ENCODE measurements around the gene EPM2AIP1. TPM values are rescaled to one million over a fixed set of nuclear protein-coding genes. Genes with fewer than 3 reads are reported as not detected.

EPM2AIP1 gene
- polyA plus RNA-seq, 2 of the 4 experiments (the other 2 are of a cell fraction): 10.3 to 15.7 TPM

GRCh38 chr3:37029111-37029510, 36.2 kb upstream of the EPM2AIP1 start:
- Histone ChIP-seq H3K9me3 (peaks cover 11% of the 10 kb centered on the region), H3K4me1 (peaks cover 5% of the 10 kb centered on the region; the same call in 1 of the 3 replicates), H3K4me3 (no peak overlapping the region), H3K27ac (no peak overlapping the region), H3K4me2 (no peak overlapping the region)
- 88% methylated on average over 1 of the region's 1 CpG for WGBS (ENCODE audit: missing lambda C conversion rate)
- DNase-seq (ENCODE audit: low read depth in 1 of 2, low spot score in 1 of 2): no peak
- ChIA-PET CTCF (interaction anchor here (0.6 to 1.4 kb wide), 6 partner anchors 16 to 975 kb away, joined by 3 to 4 read pairs (median 3); no protein-coding TSS in a partner anchor), POLR2A (no interaction called here)
- no peak for TF ChIP-seq JUN (IDR thresholded peaks at IDR 0.05)
- no peak for TF ChIP-seq PBX3 (IDR thresholded peaks at IDR 0.05)
- TF ChIP-seq RCOR1 (IDR thresholded peaks at IDR 0.05; ENCODE audit: low read depth, low read length): no peak
- no peak for TF ChIP-seq RARB (CRISPR knock-in tag; IDR thresholded peaks at IDR 0.05)
- TF ChIP-seq FOSB (CRISPR knock-in tag; IDR thresholded peaks at IDR 0.05): no peak
- no peak for TF ChIP-seq ZNF302 (CRISPR knock-in tag; IDR thresholded peaks at IDR 0.05)
- no peak for TF ChIP-seq SMC3 (IDR thresholded peaks at IDR 0.05)
- FAIRE-seq: no peak
- no peak for ATAC-seq

GRCh38 chr3:37028329-37028728, 35.4 kb upstream of the EPM2AIP1 start:
- ATAC-seq (no peak), FAIRE-seq (no peak), DNase-seq (ENCODE audit: low read depth in 1 of 2, low spot score in 1 of 2) (no peak)
- CTCF ChIA-PET: interaction anchor here (1.4 kb wide), 1 partner anchor 15 kb away, joined by 4 read pairs; no protein-coding TSS in a partner anchor
- Histone ChIP-seq H3K4me2 (no peak overlapping the region), H3K27ac (no peak overlapping the region), H3K4me1 (peaks cover 5% of the 10 kb centered on the region; the same call in 1 of the 3 replicates), H3K9me3 (peaks cover 19% of the 10 kb centered on the region), H3K4me3 (no peak overlapping the region)
- 100% methylated on average over 1 of the region's 1 CpG for WGBS (ENCODE audit: missing lambda C conversion rate)
- POLR2A ChIA-PET: no interaction called here
- TF ChIP-seq CBX2 (IDR thresholded peaks at IDR 0.05; ENCODE audit: borderline replicate concordance, low read depth): no peak
- TF ChIP-seq NFE2L2 (conservative IDR thresholded peaks at IDR 0.05; ENCODE audit: low read length): no peak
- no peak for TF ChIP-seq HOXB13 (CRISPR knock-in tag; IDR thresholded peaks at IDR 0.05; ENCODE audit: low read depth)
- no peak for TF ChIP-seq FOXS1 (CRISPR knock-in tag; IDR thresholded peaks at IDR 0.05)
- TF ChIP-seq ATOH8 (CRISPR knock-in tag; IDR thresholded peaks at IDR 0.05; ENCODE audit: low read depth): no peak
- no peak for TF ChIP-seq CBX8 (IDR thresholded peaks at IDR 0.05)
- TF ChIP-seq SREBF2 (IDR thresholded peaks at IDR 0.05): no peak
- no peak for TF ChIP-seq BHLHE40 (IDR thresholded peaks at IDR 0.05; ENCODE audit: low read depth, low read length)
- no peak for TF ChIP-seq RARB (CRISPR knock-in tag; IDR thresholded peaks at IDR 0.05)
- no peak for TF ChIP-seq JUNB (IDR thresholded peaks at IDR 0.05)
- TF ChIP-seq ELK1 (IDR thresholded peaks at IDR 0.05; ENCODE audit: low read depth, low read length): no peak

GRCh38 chr3:37026851-37027250, 33.9 kb upstream of the EPM2AIP1 start:
- CTCF ChIA-PET: interaction anchor here (1.1 to 1.3 kb wide), 2 partner anchors 223 to 234 kb away, joined by 3 read pairs; no protein-coding TSS in a partner anchor
- TF ChIP-seq POLR2AphosphoS2 (conservative IDR thresholded peaks at IDR 0.05; ENCODE audit: low read length) (no peak), MYC (IDR thresholded peaks at IDR 0.05; ENCODE audit: borderline replicate concordance, low read length) (no peak), KDM1A (IDR thresholded peaks at IDR 0.05; ENCODE audit: low read depth) (no peak), PHF8 (IDR thresholded peaks at IDR 0.05; ENCODE audit: borderline replicate concordance, low read depth) (no peak)
- no peak for ATAC-seq
- POLR2A ChIA-PET: no interaction called here
- Histone ChIP-seq H3K4me1 (peaks cover 5% of the 10 kb centered on the region; the same call in 1 of the 3 replicates), H3K4me2 (no peak overlapping the region), H3K27ac (no peak overlapping the region), H3K9me3 (peaks cover 21% of the 10 kb centered on the region), H3K4me3 (no peak overlapping the region)
- DNase-seq (ENCODE audit: low read depth in 1 of 2, low spot score in 1 of 2): no peak
- 87% methylated on average over 5 of the region's 5 CpGs for WGBS (ENCODE audit: missing lambda C conversion rate)
- FAIRE-seq: no peak
